HCT116 (cell line): ENCODE results near the gene CHCHD10. TPM values are rescaled to one million over a fixed set of nuclear protein-coding genes. Genes with fewer than 3 reads are reported as not detected.

Experiments used
- ATAC-seq: fragments of 200-7000 bp; cut with Tn5 transposase; 2 replicates; pipeline ENCODE4 v1.9.1; 2020; ENCODE audit warnings: mild to moderate bottlenecking, moderate library complexity
- BruUV-seq: library from RNA; stranded (reverse); fragments of 400-500 nt; replicated peaks from 2 replicates; lab custom pipeline; 2021; lab: Mats Ljungman, UMichigan
- CTCF ChIA-PET: fragments of 300-600 bp; sonication (Branson Sonifier 250); formaldehyde crosslinking; loops from one replicate; lab custom pipeline; 2021; ENCODE audit warnings: antibody characterized with exemption; lab: Charles Lee
- POLR2A ChIA-PET: fragments of 300-600, 350-600 bp; sonication (Branson Sonifier 250); formaldehyde crosslinking; loops from one replicate; lab custom pipeline; 2021; ENCODE audit warnings: antibody characterized with exemption; lab: Charles Lee
- RAD21 ChIA-PET, 2 experiments: fragments of 300-600 bp; sonication (Branson Sonifier 250); formaldehyde crosslinking; loops; one replicate each; lab custom pipeline; 2023; ENCODE audit warnings: low total read pairs in 2 of 2; ENCODE audit not compliant: uncharacterized antibody in 2 of 2, unreplicated experiment in 2 of 2, low non-redundant PET in 1 of 2; lab: Charles Lee
- DNase-seq: peaks from one replicate; pipeline ENCODE4 v3.0.0-alpha.2; 2010; ENCODE audit warnings: low read depth, low spot score
- H2AFZ ChIP-seq: fragments of 200-600 bp; shearing (Covaris generic), sonication (generic); 2 replicates; pipeline ENCODE4 v1.6.1; 2017; ENCODE audit warnings: low read depth, mixed run types, mixed read lengths, antibody characterized with exemption, low read length; ENCODE audit not compliant: poor library complexity, severe bottlenecking
- H3K27ac ChIP-seq: 2 replicates; pipeline ENCODE4 v1.5.1; 2012; ENCODE audit warnings: low read depth, low read length
- H3K27me3 ChIP-seq: fragments of 200-600 bp; sonication (generic); 2 replicates; pipeline ENCODE4 v1.6.1; 2016; ENCODE audit warnings: mixed run types, low read length, mixed read lengths; ENCODE audit not compliant: insufficient read depth
- H3K36me3 ChIP-seq, 2 experiments: fragments of 200-500 bp in 1 of 2; fragments of 200-600 bp in 1 of 2; sonication (Bioruptor generic) in 1 of 2; sonication (generic) in 1 of 2; 2 replicates each; pipeline versions ENCODE4 v1.5.1 to v1.6.1; 2014 to 2016; ENCODE audit warnings: low read length in 2 of 2, inconsistent platforms in 1 of 2, mixed read lengths in 1 of 2, mixed run types in 1 of 2; ENCODE audit not compliant: insufficient read depth in 2 of 2, control insufficient read depth in 1 of 2
- H3K4me1 ChIP-seq, 2 experiments: fragments of 200-600 bp in 1 of 2; sonication (generic) in 1 of 2; 2 replicates each; pipeline versions ENCODE4 v1.5.1 to v1.6.1; 2012 to 2017; ENCODE audit warnings: low read length in 2 of 2, inconsistent platforms in 1 of 2, mild to moderate bottlenecking in 1 of 2, mixed read lengths in 1 of 2, mixed run types in 1 of 2, moderate library complexity in 1 of 2; ENCODE audit not compliant: insufficient read depth in 2 of 2, control insufficient read depth in 1 of 2
- H3K4me2 ChIP-seq: fragments of 200-600 bp; sonication (generic); 2 replicates; pipeline ENCODE4 v1.6.1; 2017; ENCODE audit warnings: mixed run types, low read length, mixed read lengths
- H3K4me3 ChIP-seq, 2 experiments: fragments of 200-600 bp in 1 of 2; sonication (generic) in 1 of 2; replicated peaks in 1 of 2; 2 replicates each; pipeline ENCODE4 v1.5.1; 2011 to 2016; ENCODE audit warnings: low read length in 2 of 2, control low read depth in 1 of 2, low read depth in 1 of 2, mild to moderate bottlenecking in 1 of 2, mixed read lengths in 1 of 2, mixed run types in 1 of 2
- H3K79me2 ChIP-seq: fragments of 200-600 bp; sonication (generic); 2 replicates; pipeline ENCODE4 v1.6.1; 2017; ENCODE audit warnings: mild to moderate bottlenecking, mixed run types, low read length, moderate library complexity, mixed read lengths; ENCODE audit not compliant: insufficient read depth
- H3K9ac ChIP-seq: fragments of 200-600 bp; sonication (generic); 2 replicates; pipeline ENCODE4 v1.6.1; 2016; ENCODE audit warnings: low read length, mixed read lengths
- H3K9me2 ChIP-seq: fragments of 200-600 bp; sonication (generic), shearing (Covaris generic); 2 replicates; pipeline ENCODE4 v1.6.1; 2017; ENCODE audit warnings: mixed run types, mild to moderate bottlenecking, moderate library complexity; ENCODE audit not compliant: insufficient read depth
- H3K9me3 ChIP-seq, 2 experiments: fragments of 200-500 bp in 1 of 2; fragments of 200-600 bp in 1 of 2; sonication (Bioruptor generic) in 1 of 2; sonication (generic) in 1 of 2; 2 replicates each; pipeline ENCODE4 v1.6.1; 2014 to 2017; ENCODE audit warnings: low read length in 2 of 2, mixed read lengths in 2 of 2, inconsistent platforms in 1 of 2, low read depth in 1 of 2, mild to moderate bottlenecking in 1 of 2, mixed run types in 1 of 2, moderate library complexity in 1 of 2; ENCODE audit not compliant: control insufficient read depth in 1 of 2, insufficient read depth in 1 of 2
- H4K20me1 ChIP-seq: fragments of 200-600 bp; sonication (generic), shearing (Covaris generic); 2 replicates; pipeline ENCODE4 v1.6.1; 2017; ENCODE audit warnings: mixed run types, mild to moderate bottlenecking, moderate library complexity; ENCODE audit not compliant: insufficient read depth
- EGR1 ChIP-seq: IDR thresholded peaks from 2 replicates; pipeline ENCODE4 v1.6.1; 2012; ENCODE audit warnings: low read depth
- EZH2 ChIP-seq: fragments of 200-600 bp; sonication (generic); IDR thresholded peaks from 2 replicates; pipeline ENCODE4 v1.6.1; 2017; ENCODE audit warnings: antibody characterized with exemption, mixed run types
- JUND ChIP-seq: IDR thresholded peaks from 2 replicates; pipeline ENCODE4 v1.6.1; 2012
- POLR2A ChIP-seq: IDR thresholded peaks from 2 replicates; pipeline ENCODE4 v1.7.0; 2011; ENCODE audit warnings: borderline replicate concordance; ENCODE audit not compliant: insufficient read depth, insufficient read length; ENCODE audit errors: extremely low read depth
- POLR2AphosphoS5 ChIP-seq: IDR thresholded peaks from 2 replicates; pipeline ENCODE4 v1.6.1; 2011; ENCODE audit warnings: mild to moderate bottlenecking, low read depth, low read length, moderate library complexity
- RAD21 ChIP-seq: IDR thresholded peaks from 2 replicates; pipeline ENCODE4 v1.6.1; 2012; ENCODE audit warnings: low read depth, mild to moderate bottlenecking
- SRF ChIP-seq: IDR thresholded peaks from 2 replicates; pipeline ENCODE4 v1.6.1; 2012; ENCODE audit warnings: low read depth
- YY1 ChIP-seq: IDR thresholded peaks from 2 replicates; pipeline ENCODE4 v1.6.1; 2011; ENCODE audit warnings: low read length, low read depth, moderate library complexity, mild to moderate bottlenecking; ENCODE audit not compliant: insufficient replicate concordance; ENCODE audit errors: extremely low read depth
- ZFX ChIP-seq: fragments of 450-650 bp; IDR thresholded peaks from 2 replicates; pipeline ENCODE4 v1.6.1; 2017
- ZNF274 ChIP-seq: fragments of 200-500 bp; sonication (Bioruptor generic); IDR thresholded peaks from 2 replicates; pipeline ENCODE4 v1.6.1; 2014; ENCODE audit warnings: mild to moderate bottlenecking, low read depth, low read length, inconsistent platforms
- intact Hi-C: fragments of 100-400 bp; cut with micrococcal nuclease; formaldehyde crosslinking; loops from 2 replicates; pipeline ENCODE4 v1.10.0; 2022
- total RNA-seq: library from RNA; stranded (reverse); gene quantifications from one replicate; pipeline ENCODE4 v1.2.1, GENCODE V29; 2021; ENCODE audit not compliant: unreplicated experiment
- TF ChIP-seq, protein P1 (sequence below): IDR thresholded peaks from 2 replicates; pipeline ENCODE4 v1.6.1; 2011; ENCODE audit warnings: mild to moderate bottlenecking, low read length, moderate library complexity; ENCODE audit not compliant: insufficient replicate concordance; ENCODE audit errors: extremely low read depth
- TF ChIP-seq, protein P2 (sequence below), 3 experiments: fragments of 200-600 bp in 1 of 3; sonication (generic) in 1 of 3; IDR thresholded peaks in 2 of 3; conservative IDR thresholded peaks in 1 of 3; 2 replicates each; pipeline ENCODE4 v1.5.1; 2012 to 2017; ENCODE audit warnings: low read depth in 2 of 3, low read length in 2 of 3, antibody characterized with exemption in 1 of 3, borderline replicate concordance in 1 of 3, control low read depth in 1 of 3, mild to moderate bottlenecking in 1 of 3, mixed read lengths in 1 of 3, mixed run types in 1 of 3, moderate library complexity in 1 of 3; ENCODE audit not compliant: insufficient read depth in 1 of 3

CHCHD10 gene
- total RNA-seq, 1 experiment from 2014 or later: 279 TPM

DNA sequence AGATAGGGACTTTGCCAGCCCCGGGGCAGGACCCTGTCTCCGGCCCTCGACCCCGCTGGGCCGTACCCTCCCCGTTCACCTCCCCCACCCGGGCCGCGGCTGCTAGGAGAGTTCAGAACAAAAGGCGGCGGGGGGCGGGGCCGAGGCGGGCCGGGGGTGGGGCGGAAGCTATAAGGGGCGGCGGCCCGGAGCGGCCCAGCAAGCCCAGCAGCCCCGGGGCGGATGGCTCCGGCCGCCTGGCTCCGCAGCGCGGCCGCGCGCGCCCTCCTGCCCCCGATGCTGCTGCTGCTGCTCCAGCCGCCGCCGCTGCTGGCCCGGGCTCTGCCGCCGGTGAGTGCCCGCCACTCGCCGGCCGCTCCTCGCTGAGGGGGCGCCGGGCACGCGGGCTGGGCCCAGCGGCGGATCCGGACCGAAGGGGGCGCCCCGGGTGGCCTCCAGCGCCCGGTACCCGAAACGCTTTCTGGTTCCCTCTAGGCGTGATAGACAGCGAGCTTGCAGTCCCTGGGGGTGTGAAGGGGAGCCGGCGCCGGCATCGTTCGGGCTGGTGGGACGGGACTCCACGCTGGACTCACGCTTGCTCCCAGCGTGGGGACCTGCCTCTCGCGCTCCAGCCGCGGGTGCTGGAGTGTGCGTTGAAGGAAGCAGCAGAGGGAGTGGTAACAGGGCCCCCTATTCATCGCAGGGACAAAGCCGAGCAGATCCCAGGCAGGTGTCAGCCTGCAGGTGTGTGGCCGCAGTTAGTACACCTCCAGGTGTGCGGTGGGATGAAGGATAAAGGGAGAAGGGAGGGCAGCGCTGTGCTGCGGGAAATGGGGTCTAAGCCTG is 5.1 kb upstream of the CHCHD10 start, which contains the start of gene MMP11:
MMP11 (plus strand) TSS at position 201 of the 825 bp plus-strand sequence; CDS start at position 223, 22 bp downstream.
- no peaks in the 10 kb centered on the region for H3K27me3 ChIP-seq
- H3K36me3 ChIP-seq: no peaks in the 10 kb centered on the region
- ChIA-PET CTCF (interaction anchor here (1.0 to 1.1 kb wide), 2 partner anchors 13 to 77 kb away, joined by 3 to 4 read pairs; no protein-coding TSS in a partner anchor), RAD21 (interaction anchor here in 1 of 2 experiments (0.6 kb wide), 1 partner anchor 238 kb away, joined by 3 read pairs; the partner anchor contains the start of gene CABIN1), POLR2A (interaction anchor here (1.5 to 3.4 kb wide), 2 partner anchors 9 to 14 kb away, joined by 4 to 22 read pairs; partner anchors contain the start of gene SMARCB1)
- H3K4me3 ChIP-seq: peak within 1 kb of the TSS; percentile 50 to 67
- peak within 1 kb of the TSS; percentile 67 for H3K9ac ChIP-seq
- peak; percentile 78; the same call in 1 of the 2 replicates for TF ChIP-seq ZFX
- peak; percentile 73 for TF ChIP-seq POLR2A
- no peak for TF ChIP-seq JUND
- TF ChIP-seq EGR1: no peak
- no peak for TF ChIP-seq SRF
- TF ChIP-seq POLR2AphosphoS5: peak; percentile 58; the same call in 1 of the 2 replicates
- no peaks in the 10 kb centered on the region for H3K9me2 ChIP-seq
- peak within 1 kb of the TSS; percentile 61 for H2AFZ ChIP-seq
- DNase-seq: no peak
- peaks cover 31 to 60% of the 10 kb centered on the region in 2 experiments for H3K4me1 ChIP-seq
- H3K79me2 ChIP-seq: peaks cover under 1% of the 10 kb centered on the region; the same call in 1 of the 2 replicates
- peak within 1 kb of the TSS; percentile 77 for H3K27ac ChIP-seq
- ATAC-seq: peak; percentile 60
- BruUV-seq: no TSS peak
- no peaks in the 10 kb centered on the region for H4K20me1 ChIP-seq
- no peaks in the 10 kb centered on the region for H3K9me3 ChIP-seq
- intact Hi-C loops: no loop called here
- H3K4me2 ChIP-seq: peak within 1 kb of the TSS; percentile 94

DNA sequence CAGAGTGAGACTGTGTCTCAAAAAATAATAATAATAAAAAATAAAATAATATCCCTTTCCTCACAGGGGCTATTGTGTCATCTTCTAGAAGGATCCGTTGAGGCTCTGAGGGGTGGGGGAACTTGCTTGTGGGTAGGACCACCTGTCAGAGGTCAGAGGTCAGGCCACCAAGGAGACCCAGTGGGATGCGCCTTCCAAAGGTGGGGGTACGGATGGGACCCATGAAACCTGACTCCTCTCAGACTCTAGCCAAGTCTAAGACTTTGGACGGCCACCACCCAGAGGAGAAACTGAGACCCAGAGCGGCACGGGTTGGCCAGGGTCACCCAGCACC is 4.5 kb upstream of the CHCHD10 start:
- Histone ChIP-seq H3K9ac (peak overlapping the region; percentile 58), H3K4me1 (peaks cover 31 to 57% of the 10 kb centered on the region in 2 experiments), H3K4me3 (peak overlapping the region; percentile 40 to 67), H3K79me2 (peaks cover 6% of the 10 kb centered on the region), H3K36me3 (no peaks in the 10 kb centered on the region), H3K27ac (peak overlapping the region; percentile 77), H3K9me3 (no peaks in the 10 kb centered on the region), H3K4me2 (peak overlapping the region; percentile 94), H4K20me1 (no peaks in the 10 kb centered on the region), H3K27me3 (no peaks in the 10 kb centered on the region), H2AFZ (peak overlapping the region; percentile 61), H3K9me2 (no peaks in the 10 kb centered on the region)
- DNase-seq (no peak), ATAC-seq (peak; percentile 5)
- BruUV-seq: no TSS peak
- ChIA-PET CTCF (interaction anchor here (1.0 to 1.1 kb wide), 2 partner anchors 13 to 78 kb away, joined by 3 to 4 read pairs; no protein-coding TSS in a partner anchor), RAD21 (interaction anchor here in 1 of 2 experiments (0.6 kb wide), 1 partner anchor 239 kb away, joined by 3 read pairs; the partner anchor contains the start of gene CABIN1), POLR2A (interaction anchor here (1.5 to 3.4 kb wide), 2 partner anchors 9 to 14 kb away, joined by 4 to 22 read pairs; partner anchors contain the start of gene SMARCB1)
- intact Hi-C loops: no loop called here
- no peak for TF ChIP-seq SRF
- no peak for TF ChIP-seq ZNF274
- TF ChIP-seq, protein P1, sequence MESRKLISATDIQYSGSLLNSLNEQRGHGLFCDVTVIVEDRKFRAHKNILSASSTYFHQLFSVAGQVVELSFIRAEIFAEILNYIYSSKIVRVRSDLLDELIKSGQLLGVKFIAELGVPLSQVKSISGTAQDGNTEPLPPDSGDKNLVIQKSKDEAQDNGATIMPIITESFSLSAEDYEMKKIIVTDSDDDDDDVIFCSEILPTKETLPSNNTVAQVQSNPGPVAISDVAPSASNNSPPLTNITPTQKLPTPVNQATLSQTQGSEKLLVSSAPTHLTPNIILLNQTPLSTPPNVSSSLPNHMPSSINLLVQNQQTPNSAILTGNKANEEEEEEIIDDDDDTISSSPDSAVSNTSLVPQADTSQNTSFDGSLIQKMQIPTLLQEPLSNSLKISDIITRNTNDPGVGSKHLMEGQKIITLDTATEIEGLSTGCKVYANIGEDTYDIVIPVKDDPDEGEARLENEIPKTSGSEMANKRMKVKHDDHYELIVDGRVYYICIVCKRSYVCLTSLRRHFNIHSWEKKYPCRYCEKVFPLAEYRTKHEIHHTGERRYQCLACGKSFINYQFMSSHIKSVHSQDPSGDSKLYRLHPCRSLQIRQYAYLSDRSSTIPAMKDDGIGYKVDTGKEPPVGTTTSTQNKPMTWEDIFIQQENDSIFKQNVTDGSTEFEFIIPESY: no peak
- TF ChIP-seq POLR2AphosphoS5: no peak
- TF ChIP-seq RAD21: no peak
- TF ChIP-seq, protein P2, sequence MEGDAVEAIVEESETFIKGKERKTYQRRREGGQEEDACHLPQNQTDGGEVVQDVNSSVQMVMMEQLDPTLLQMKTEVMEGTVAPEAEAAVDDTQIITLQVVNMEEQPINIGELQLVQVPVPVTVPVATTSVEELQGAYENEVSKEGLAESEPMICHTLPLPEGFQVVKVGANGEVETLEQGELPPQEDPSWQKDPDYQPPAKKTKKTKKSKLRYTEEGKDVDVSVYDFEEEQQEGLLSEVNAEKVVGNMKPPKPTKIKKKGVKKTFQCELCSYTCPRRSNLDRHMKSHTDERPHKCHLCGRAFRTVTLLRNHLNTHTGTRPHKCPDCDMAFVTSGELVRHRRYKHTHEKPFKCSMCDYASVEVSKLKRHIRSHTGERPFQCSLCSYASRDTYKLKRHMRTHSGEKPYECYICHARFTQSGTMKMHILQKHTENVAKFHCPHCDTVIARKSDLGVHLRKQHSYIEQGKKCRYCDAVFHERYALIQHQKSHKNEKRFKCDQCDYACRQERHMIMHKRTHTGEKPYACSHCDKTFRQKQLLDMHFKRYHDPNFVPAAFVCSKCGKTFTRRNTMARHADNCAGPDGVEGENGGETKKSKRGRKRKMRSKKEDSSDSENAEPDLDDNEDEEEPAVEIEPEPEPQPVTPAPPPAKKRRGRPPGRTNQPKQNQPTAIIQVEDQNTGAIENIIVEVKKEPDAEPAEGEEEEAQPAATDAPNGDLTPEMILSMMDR (IDR thresholded peaks at IDR 0.05 in 2 of 3, conservative IDR thresholded peaks at IDR 0.05 in 1 of 3; ENCODE audit: borderline replicate concordance in 1 of 3, insufficient read depth in 1 of 3, low read depth in 2 of 3, low read length in 2 of 3): no peak
- TF ChIP-seq YY1: no peak
- no peak for TF ChIP-seq EZH2
